Breast epithelium (tissue), 4 donors: Measurements from ENCODE around the gene PQBP1. TPM values are rescaled to one million over a fixed set of nuclear protein-coding genes. Genes with fewer than 3 reads are reported as not detected.

ENCODE experiments used
- DNase-seq, 2 donors: peaks; one replicate each; pipeline ENCODE4 v3.0.0-alpha.2; 2019; ENCODE audit warnings: low spot score in 2 of 2
- H3K27ac ChIP-seq, 2 donors: fragments of 200-600 bp; sonication (generic) in 1 of 2; one replicate each; pipeline ENCODE4 v1.5.1; 2016 to 2019; ENCODE audit warnings: mild to moderate bottlenecking in 1 of 2
- H3K27me3 ChIP-seq, 2 donors: fragments of 200-600 bp; sonication (generic) in 1 of 2; one replicate each; pipeline versions ENCODE4 v1.5.1 to v1.6.0; 2017 to 2019; ENCODE audit warnings: control low read depth in 1 of 2, mild to moderate bottlenecking in 1 of 2
- H3K36me3 ChIP-seq: fragments of 200-600 bp; one replicate; pipeline ENCODE4 v1.5.1; 2019
- H3K4me1 ChIP-seq, 2 donors: fragments of 200-600 bp; sonication (generic); one replicate each; pipeline ENCODE4 v1.5.1; 2016 to 2019; ENCODE audit warnings: control low read depth in 1 of 2
- H3K4me3 ChIP-seq, 3 donors: fragments of 200-600 bp; sonication (generic); 1 replicate in 2 of 3; 2 replicates in 1 of 3; pipeline ENCODE4 v1.5.1; 2016 to 2019; ENCODE audit warnings: mild to moderate bottlenecking in 3 of 3, moderate library complexity in 2 of 3
- H3K9me3 ChIP-seq, 2 donors: fragments of 200-600 bp; sonication (generic) in 1 of 2; one replicate each; pipeline ENCODE4 v1.5.1; 2016 to 2019; ENCODE audit warnings: control low read depth in 1 of 2
- POLR2A ChIP-seq: fragments of 450-650 bp; IDR thresholded peaks from one replicate; pipeline ENCODE4 v1.6.1; 2016; ENCODE audit warnings: antibody characterized with exemption, mild to moderate bottlenecking, moderate library complexity
- POLR2AphosphoS5 ChIP-seq, 3 donors: sonication (generic); formaldehyde crosslinking; IDR thresholded peaks; one replicate each; pipeline ENCODE4 v1.6.1; 2017; ENCODE audit warnings: antibody characterized with exemption in 3 of 3
- intact Hi-C: fragments of 100-400 bp; cut with DNase I; formaldehyde crosslinking; loops from one replicate; pipeline ENCODE4 v1.15.1; 2023; ENCODE audit warnings: low total_unique reads
- total RNA-seq, 3 donors: library from RNA; depleted of rRNA; stranded (reverse); fragments of >200 nt; gene quantifications; one replicate each; pipeline ENCODE4 v1.1.0, GENCODE V29; 2016
- TF ChIP-seq, protein P1 (sequence below), 3 donors: fragments of 450-650 bp; IDR thresholded peaks; one replicate each; pipeline ENCODE4 v1.5.1; 2016 to 2017; ENCODE audit warnings: antibody characterized with exemption in 3 of 3, mild to moderate bottlenecking in 3 of 3, moderate library complexity in 3 of 3

Gene PQBP1
- total RNA-seq, 3 donors from 2014 or later: 56.0 to 71.4 (median 71.0) TPM

GRCh38 chrX:48938721-48939425 is 41.1 kb downstream of the PQBP1 start:
- TF ChIP-seq, protein P1, sequence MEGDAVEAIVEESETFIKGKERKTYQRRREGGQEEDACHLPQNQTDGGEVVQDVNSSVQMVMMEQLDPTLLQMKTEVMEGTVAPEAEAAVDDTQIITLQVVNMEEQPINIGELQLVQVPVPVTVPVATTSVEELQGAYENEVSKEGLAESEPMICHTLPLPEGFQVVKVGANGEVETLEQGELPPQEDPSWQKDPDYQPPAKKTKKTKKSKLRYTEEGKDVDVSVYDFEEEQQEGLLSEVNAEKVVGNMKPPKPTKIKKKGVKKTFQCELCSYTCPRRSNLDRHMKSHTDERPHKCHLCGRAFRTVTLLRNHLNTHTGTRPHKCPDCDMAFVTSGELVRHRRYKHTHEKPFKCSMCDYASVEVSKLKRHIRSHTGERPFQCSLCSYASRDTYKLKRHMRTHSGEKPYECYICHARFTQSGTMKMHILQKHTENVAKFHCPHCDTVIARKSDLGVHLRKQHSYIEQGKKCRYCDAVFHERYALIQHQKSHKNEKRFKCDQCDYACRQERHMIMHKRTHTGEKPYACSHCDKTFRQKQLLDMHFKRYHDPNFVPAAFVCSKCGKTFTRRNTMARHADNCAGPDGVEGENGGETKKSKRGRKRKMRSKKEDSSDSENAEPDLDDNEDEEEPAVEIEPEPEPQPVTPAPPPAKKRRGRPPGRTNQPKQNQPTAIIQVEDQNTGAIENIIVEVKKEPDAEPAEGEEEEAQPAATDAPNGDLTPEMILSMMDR (IDR thresholded peaks at IDR 0.05): no peak
- TF ChIP-seq POLR2A: no peak
- TF ChIP-seq POLR2AphosphoS5 (IDR thresholded peaks at IDR 0.05): no peak
- H3K27me3 ChIP-seq: peaks cover 0 to 48% of the 10 kb centered on the region in 2 donors
- no peaks in the 10 kb centered on the region for H3K9me3 ChIP-seq
- H3K36me3 ChIP-seq: no peaks in the 10 kb centered on the region
- no peak overlapping the region for H3K4me3 ChIP-seq
- H3K27ac ChIP-seq: peak overlapping the region; percentile 7 to 52
- no peaks in the 10 kb centered on the region for H3K4me1 ChIP-seq
- no peak for DNase-seq
- intact Hi-C loops: no loop called here

GRCh38 chrX:48939524-48940228 is 41.9 kb downstream of the PQBP1 start:
- peaks cover 0 to 40% of the 10 kb centered on the region in 2 donors for H3K27me3 ChIP-seq
- no peaks in the 10 kb centered on the region for H3K9me3 ChIP-seq
- TF ChIP-seq POLR2A: no peak
- TF ChIP-seq, protein P1 (IDR thresholded peaks at IDR 0.05): no peak
- no peak for TF ChIP-seq POLR2AphosphoS5 (IDR thresholded peaks at IDR 0.05)
- intact Hi-C loops: loop anchor here (5.0 kb wide), 1 partner anchor 708 kb away; no protein-coding TSS in a partner anchor
- H3K4me3 ChIP-seq: no peak overlapping the region
- DNase-seq: no peak
- no peaks in the 10 kb centered on the region for H3K36me3 ChIP-seq
- H3K4me1 ChIP-seq: no peaks in the 10 kb centered on the region
- H3K27ac ChIP-seq: peak overlapping the region in 1 of 2 donors; percentile 7

- intact Hi-C loops: loop anchor here (5.0 kb wide), 1 partner anchor 707 kb away; no protein-coding TSS in a partner anchor
- Histone ChIP-seq H3K27me3 (peaks cover 0 to 37% of the 10 kb centered on the region in 2 donors), H3K9me3 (no peaks in the 10 kb centered on the region), H3K4me1 (no peaks in the 10 kb centered on the region), H3K27ac (no peak overlapping the region), H3K36me3 (no peaks in the 10 kb centered on the region), H3K4me3 (no peak overlapping the region)
- TF ChIP-seq POLR2A (no peak), POLR2AphosphoS5 (IDR thresholded peaks at IDR 0.05) (no peak)
- TF ChIP-seq, protein P1 (IDR thresholded peaks at IDR 0.05): no peak
- no peak for DNase-seq
Measured at GRCh38 chrX:48940404-48940955, 42.8 kb downstream of the PQBP1 start.

GRCh38 chrX:48942895-48943294 is 45.2 kb downstream of the PQBP1 start:
- intact Hi-C loops: loop anchor here (5.0 kb wide), 1 partner anchor 704 kb away; no protein-coding TSS in a partner anchor
- no peak for DNase-seq
- no peaks in the 10 kb centered on the region for H3K9me3 ChIP-seq
- no peaks in the 10 kb centered on the region for H3K4me1 ChIP-seq
- H3K27me3 ChIP-seq: peaks cover 0 to 34% of the 10 kb centered on the region in 2 donors
- H3K27ac ChIP-seq: no peak overlapping the region
- H3K4me3 ChIP-seq: no peak overlapping the region
- TF ChIP-seq, protein P1 (IDR thresholded peaks at IDR 0.05): no peak
- no peak for TF ChIP-seq POLR2AphosphoS5 (IDR thresholded peaks at IDR 0.05)
- no peak for TF ChIP-seq POLR2A
- no peaks in the 10 kb centered on the region for H3K36me3 ChIP-seq
